ENCODE measurements around the gene YJEFN3. TPM values are rescaled to one million over a fixed set of nuclear protein-coding genes. Genes with fewer than 3 reads are reported as not detected.

Gene YJEFN3
- polyA plus RNA-seq, 3 donors, result 6.8 to 12.4 (median 9.3) TPM

GRCh38 chr19:19533841-19534240 is 5.1 kb downstream of the YJEFN3 start:
- no peak for DNase-seq (ENCODE audit: extremely low read depth in 1 of 11, low read depth in 9 of 11, low spot score in 4 of 11)

DNA sequence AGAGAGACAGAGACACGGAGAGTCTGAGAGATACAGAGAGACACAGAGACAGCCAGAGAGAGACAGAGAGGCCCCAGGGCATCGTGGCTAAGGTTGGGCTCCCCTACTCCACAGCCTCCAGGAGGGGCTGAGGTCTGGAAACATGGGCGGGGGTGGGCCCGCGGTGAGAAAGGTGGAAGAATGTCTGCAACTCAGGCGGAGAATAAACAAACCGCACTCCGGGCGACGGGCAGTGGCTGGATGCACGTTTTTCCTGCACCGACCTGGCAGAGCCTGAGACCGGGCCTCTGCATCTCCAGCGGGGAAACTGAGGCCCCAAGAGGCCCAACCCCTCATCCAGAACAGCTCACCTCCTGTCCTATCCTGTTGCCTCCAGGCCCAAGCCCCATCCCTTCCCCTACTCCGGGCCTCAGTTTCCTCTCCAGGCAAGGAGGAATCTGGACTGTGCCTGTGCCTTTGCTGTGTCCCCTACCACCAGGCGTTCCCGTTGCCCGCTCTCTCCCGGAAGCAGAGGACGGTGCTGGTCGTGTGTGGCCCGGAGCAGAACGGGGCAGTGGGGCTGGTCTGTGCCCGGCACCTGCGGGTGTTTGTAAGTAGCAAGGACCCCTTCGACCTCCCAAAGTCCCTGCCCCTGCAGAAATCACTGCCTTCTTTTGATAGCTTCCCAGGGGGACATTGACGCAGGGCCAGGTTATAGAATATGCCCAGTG is 6.0 kb downstream of the YJEFN3 start:
- DNase-seq (ENCODE audit: extremely low read depth in 1 of 11, low read depth in 9 of 11, low spot score in 4 of 11), result no peak

- DNase-seq (ENCODE audit: extremely low read depth in 1 of 11, low read depth in 9 of 11, low spot score in 4 of 11), result no peak
Observed at GRCh38 chr19:19535311-19536191, 6.8 kb downstream of the YJEFN3 start.

DNA sequence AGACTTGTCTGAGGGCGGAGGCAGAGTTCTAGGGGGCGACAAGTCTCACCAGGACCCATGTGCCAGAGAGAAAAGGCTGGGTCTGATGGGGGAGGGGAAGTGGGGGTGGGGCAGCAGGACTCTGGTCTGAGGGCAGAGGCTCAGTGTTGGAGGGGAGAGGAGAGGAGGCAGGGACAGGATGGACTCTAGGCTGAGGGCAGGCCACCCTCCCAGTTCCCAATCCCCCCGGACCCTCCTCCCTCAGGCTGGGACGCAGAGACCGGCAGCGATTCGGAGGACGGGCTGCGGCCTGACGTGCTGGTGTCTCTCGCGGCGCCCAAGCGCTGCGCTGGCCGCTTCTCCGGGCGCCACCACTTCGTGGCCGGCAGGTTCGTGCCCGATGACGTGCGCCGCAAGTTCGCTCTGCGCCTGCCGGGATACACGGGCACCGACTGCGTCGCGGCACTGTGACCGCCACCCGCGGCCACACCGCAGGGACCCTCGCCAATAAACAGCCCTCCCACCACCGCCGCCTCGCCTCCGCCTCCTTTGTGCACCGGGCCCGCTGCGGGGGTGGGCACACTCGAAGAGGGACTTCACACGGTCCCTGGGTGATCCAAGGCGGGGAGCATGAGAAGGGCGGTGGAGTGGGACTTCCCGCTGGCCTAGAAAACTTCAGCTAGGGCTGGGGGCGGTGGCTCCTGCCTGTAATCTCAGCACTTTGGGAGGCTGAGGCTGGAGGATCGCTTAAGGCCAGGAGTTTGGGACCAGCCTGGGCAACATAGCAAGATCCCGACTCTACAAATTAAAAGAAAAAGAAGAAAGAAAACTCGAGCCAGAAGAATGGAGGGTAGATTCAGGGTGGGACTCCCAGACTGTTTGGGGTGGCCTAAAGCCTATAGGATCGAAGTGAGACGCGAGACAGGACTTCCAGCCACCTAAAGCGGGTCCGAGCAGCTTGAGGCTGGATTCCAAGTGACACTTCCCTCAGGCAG is 8.7 kb downstream of the YJEFN3 start:
- no peak for DNase-seq (ENCODE audit: extremely low read depth in 1 of 11, low read depth in 9 of 11, low spot score in 4 of 11)

GRCh38 chr19:19538061-19538784 is 9.5 kb downstream of the YJEFN3 start, which contains the start of gene CILP2:
TSS of gene CILP2 (plus strand) at chr19:19538265. CDS start at chr19:19538350, 85 bp downstream.
- DNase-seq (ENCODE audit: extremely low read depth in 1 of 11, low read depth in 9 of 11, low spot score in 4 of 11), result no peak

DNA sequence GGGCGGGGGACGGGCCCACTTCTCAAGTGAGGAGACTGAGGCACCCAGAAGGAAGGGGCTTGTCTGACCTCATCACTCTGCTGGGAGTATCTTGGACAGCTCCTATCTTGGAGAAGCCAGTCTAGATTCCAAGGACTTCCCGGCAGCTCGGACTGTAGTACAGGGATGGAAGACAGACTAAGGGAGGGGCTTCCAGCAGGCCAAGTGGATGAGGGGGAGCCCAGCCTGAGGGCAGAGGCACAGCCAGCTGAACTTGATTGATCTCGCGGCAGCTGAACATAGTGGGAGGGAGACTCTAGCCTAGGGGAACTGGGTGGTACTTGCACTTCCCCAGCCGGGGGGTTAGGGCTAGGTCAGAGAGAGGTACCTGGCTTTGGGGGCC is 10.1 kb downstream of the YJEFN3 start:
- DNase-seq (ENCODE audit: extremely low read depth in 1 of 11, low read depth in 9 of 11, low spot score in 4 of 11), result no peak

DNA sequence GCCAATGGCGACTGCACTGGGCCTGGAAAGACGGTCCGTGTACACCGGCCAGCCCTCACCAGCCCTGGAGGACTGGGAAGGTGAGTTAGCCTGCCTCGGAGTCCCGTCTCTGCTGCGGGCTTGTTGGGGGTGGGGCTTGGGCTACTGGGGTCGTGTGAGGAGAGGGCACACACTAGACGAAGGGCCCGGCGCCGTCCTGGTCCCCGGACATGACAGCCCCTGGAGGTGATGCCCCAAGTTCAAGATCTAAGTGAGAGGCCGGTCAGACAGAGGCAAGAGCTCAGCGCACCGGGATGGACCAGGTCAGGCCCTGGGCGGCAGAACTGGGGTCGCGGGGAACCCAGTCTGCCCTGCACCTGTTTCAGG is 11.0 kb downstream of the YJEFN3 start:
- no peak for DNase-seq (ENCODE audit: extremely low read depth in 1 of 11, low read depth in 9 of 11, low spot score in 4 of 11)

- DNase-seq (ENCODE audit: extremely low read depth in 1 of 11, low read depth in 9 of 11, low spot score in 4 of 11), result no peak
Observed at GRCh38 chr19:19540064-19540714, 11.5 kb downstream of the YJEFN3 start.

DNA sequence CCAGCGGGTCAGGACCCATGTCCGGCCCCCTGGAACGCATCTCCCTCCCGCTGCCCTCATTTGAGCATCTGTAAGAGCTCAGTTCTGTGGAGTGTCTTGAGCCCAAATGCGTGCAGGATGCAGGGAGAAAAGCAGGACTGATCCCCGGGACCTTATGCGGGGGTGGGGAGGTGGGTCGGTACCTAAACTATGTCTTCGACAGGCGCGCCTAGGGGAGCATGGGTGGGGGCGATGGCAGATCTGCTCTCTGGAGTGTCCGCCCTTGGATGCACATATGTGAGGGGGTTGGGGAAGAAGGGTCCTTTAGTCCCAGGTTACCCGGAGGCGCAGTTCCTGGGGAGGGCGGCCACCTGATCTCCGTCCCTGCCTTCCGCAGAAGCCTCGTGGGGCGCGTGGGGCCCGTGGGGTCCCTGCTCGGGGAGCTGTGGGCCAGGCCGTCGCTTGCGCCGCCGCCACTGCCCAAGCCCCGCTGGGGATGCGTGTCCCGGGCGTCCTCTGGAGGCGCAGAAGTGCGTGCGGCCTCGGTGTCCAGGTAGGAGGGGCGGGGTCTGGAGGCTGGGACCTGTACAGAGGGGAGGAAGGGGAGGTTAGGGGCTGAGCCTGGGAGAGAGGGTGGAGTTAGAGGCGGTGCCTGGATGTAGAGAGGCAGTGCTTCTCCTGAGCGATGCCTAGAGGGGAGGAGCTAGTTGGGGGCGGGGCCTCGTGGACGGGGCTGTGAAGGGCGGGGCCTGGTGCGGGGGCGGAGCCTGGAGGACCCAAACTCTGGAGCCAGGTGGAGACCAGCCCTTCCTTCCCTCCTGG is 12.2 kb downstream of the YJEFN3 start:
- DNase-seq (ENCODE audit: extremely low read depth in 1 of 11, low read depth in 9 of 11, low spot score in 4 of 11), result no peak

DNA sequence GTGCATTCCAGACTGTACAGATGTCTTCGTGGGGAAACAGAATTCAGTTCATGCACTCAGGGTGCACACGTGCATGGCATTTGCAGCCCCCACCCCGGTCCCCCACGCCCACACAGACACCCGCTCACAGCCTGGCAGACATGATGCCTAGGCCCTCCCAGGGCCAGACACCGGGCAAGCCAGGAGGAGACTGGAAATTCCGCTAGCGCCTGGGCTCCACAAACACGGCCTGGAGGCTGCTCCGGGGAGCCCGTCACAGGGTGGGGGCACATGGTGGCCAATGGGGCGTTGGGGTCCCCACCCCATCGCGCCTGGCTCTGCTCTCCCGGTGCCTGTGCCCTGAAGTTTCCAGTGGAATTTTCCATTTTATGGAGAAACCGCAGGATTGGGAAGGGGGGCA is 12.9 kb downstream of the YJEFN3 start:
- no peak for DNase-seq (ENCODE audit: extremely low read depth in 1 of 11, low read depth in 9 of 11, low spot score in 4 of 11)

GRCh38 chr19:19542507-19542906 is 13.8 kb downstream of the YJEFN3 start:
- no peak for DNase-seq (ENCODE audit: extremely low read depth in 1 of 11, low read depth in 9 of 11, low spot score in 4 of 11)

DNA sequence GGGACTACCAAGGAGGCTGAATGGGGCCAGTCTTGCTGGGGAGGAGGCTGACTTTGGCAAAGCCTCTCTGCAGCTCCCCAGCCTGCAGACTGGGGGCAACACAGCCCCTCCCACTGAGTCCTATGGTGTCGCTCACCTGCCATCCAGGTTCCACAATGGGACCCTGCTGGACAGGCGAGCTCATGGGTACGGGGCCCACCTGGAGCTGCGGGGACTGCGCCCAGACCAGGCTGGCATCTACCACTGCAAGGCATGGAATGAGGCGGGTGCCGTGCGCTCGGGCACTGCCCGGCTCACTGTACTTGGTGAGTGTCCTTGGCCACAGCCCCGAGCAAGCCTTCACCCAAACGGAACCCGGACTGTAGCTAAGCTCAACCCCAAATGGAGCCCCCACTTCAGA is 14.4 kb downstream of the YJEFN3 start:
- no peak for DNase-seq (ENCODE audit: extremely low read depth in 1 of 11, low read depth in 9 of 11, low spot score in 4 of 11)

DNA sequence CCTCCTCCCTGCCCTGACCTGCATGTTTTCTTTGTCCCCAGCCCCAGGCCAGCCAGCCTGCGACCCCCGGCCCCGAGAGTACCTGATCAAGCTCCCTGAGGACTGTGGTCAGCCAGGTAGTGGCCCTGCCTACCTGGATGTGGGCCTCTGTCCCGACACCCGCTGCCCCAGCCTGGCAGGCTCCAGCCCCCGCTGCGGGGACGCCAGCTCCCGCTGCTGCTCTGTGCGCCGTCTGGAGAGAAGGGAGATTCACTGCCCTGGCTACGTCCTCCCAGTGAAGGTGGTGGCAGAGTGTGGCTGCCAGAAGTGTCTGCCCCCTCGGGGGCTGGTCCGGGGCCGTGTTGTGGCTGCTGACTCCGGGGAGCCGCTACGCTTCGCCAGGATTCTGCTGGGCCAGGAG is 14.9 kb downstream of the YJEFN3 start:
- no peak for DNase-seq (ENCODE audit: extremely low read depth in 1 of 11, low read depth in 9 of 11, low spot score in 4 of 11)

DNA sequence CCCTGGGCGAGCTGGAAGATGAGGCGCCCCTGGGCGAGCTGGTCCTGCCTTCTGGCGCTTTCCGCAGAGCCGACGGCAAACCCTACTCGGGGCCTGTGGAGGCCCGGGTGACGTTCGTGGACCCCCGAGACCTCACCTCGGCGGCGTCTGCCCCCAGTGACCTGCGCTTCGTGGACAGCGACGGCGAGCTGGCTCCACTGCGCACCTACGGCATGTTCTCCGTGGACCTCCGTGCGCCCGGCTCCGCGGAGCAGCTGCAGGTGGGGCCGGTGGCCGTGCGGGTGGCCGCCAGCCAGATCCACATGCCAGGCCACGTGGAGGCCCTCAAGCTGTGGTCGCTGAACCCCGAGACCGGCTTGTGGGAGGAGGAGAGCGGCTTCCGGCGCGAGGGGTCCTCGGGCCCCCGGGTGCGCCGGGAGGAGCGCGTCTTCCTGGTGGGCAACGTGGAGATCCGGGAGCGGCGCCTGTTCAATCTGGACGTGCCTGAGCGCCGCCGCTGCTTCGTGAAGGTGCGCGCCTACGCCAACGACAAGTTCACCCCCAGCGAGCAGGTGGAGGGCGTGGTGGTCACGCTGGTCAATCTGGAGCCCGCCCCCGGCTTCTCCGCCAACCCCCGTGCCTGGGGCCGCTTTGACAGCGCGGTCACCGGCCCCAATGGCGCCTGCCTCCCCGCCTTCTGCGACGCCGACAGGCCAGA is 15.7 kb downstream of the YJEFN3 start:
- DNase-seq (ENCODE audit: extremely low read depth in 1 of 11, low read depth in 9 of 11, low spot score in 4 of 11), result no peak

GRCh38 chr19:19544954-19545591 is 16.4 kb downstream of the YJEFN3 start:
- no peak for DNase-seq (ENCODE audit: extremely low read depth in 1 of 11, low read depth in 9 of 11, low spot score in 4 of 11)

GRCh38 chr19:19545707-19546106 is 17.0 kb downstream of the YJEFN3 start:
- DNase-seq (ENCODE audit: extremely low read depth in 1 of 11, low read depth in 9 of 11, low spot score in 4 of 11), result no peak

Data from renal cortex interstitium (tissue), 11 donors.